SK-N-SH (cell line): ENCODE data around the gene ASPSCR1.

ENCODE experiments used
- CHD2 ChIP-seq: fragments of 150-350 bp; IDR thresholded peaks from 2 replicates; pipeline ENCODE4 v1.6.1; 2018; ENCODE audit warnings: low read length; ENCODE audit not compliant: partially characterized antibody
- CTCF ChIP-seq: fragments of 200-600 bp; sonication (generic); IDR thresholded peaks from 2 replicates; pipeline ENCODE4 v1.6.1; 2017; ENCODE audit warnings: antibody characterized with exemption, mild to moderate bottlenecking, moderate library complexity
- MAX ChIP-seq: IDR thresholded peaks from 2 replicates; pipeline ENCODE4 v1.4.0; 2012; ENCODE audit warnings: low read depth
- POLR2AphosphoS5 ChIP-seq: IDR thresholded peaks from 2 replicates; pipeline ENCODE4 v1.6.1; 2012; ENCODE audit warnings: low read depth, low read length
- RAD21 ChIP-seq: IDR thresholded peaks from 2 replicates; pipeline ENCODE4 v1.6.1; 2012; ENCODE audit warnings: mild to moderate bottlenecking, low read length

- TF ChIP-seq POLR2AphosphoS5 (no peak), RAD21 (no peak), MAX (no peak), CTCF (no peak), CHD2 (no peak)
These were observed 43.2 kb upstream of the ASPSCR1 start for GRCh38 chr17:81934098-81934757.
